Hepatocyte (in vitro differentiated cells): ENCODE data around the gene SYTL4.

Experiments used
- CTCF ChIP-seq: fragments of 200-600 bp; sonication (generic); IDR thresholded peaks from 2 replicates; pipeline ENCODE4 v1.5.1; 2016; ENCODE audit warnings: antibody characterized with exemption, mild to moderate bottlenecking; ENCODE audit not compliant: poor library complexity
- EZH2 ChIP-seq: fragments of 200-600 bp; sonication (generic); IDR thresholded peaks from 2 replicates; pipeline ENCODE4 v1.6.1; 2016; ENCODE audit warnings: antibody characterized with exemption, mild to moderate bottlenecking, borderline replicate concordance
- EZH2phosphoT487 ChIP-seq: fragments of 200-600 bp; sonication (generic); IDR thresholded peaks from one replicate; pipeline ENCODE4 v1.6.1; 2018; ENCODE audit warnings: antibody characterized with exemption, mild to moderate bottlenecking, low read depth, moderate library complexity; ENCODE audit not compliant: unreplicated experiment, severe bottlenecking

GRCh38 chrX:100680756-100681155 lies 51.2 kb downstream of the SYTL4 start:
- TF ChIP-seq CTCF (no peak), EZH2 (no peak), EZH2phosphoT487 (no peak)
